Astrocyte of the cerebellum (primary cell): ENCODE measurements around the gene KLRG1.
A peak's percentile ranks its signal among the peaks of the same experiment; 100 is the strongest.

Experiments used
- DNase-seq: peaks from one replicate; pipeline ENCODE4 v3.0.0-alpha.2; 2011; ENCODE audit warnings: low read depth
- H3K4me3 ChIP-seq: 2 replicates; pipeline ENCODE4 v1.5.1; 2011; ENCODE audit warnings: mild to moderate bottlenecking, low read depth, low read length, moderate library complexity
- CTCF ChIP-seq: IDR thresholded peaks from 2 replicates; pipeline ENCODE4 v1.5.1; 2012; ENCODE audit warnings: low read length, low read depth, moderate library complexity, mild to moderate bottlenecking; ENCODE audit errors: missing control alignments
- in situ Hi-C: cut with HindIII; loops from 2 replicates; pipeline ENCODE4 v1.10.0; 2017; ENCODE audit warnings: low sequenced_read_pairs

Gene KLRG1

GRCh38 chr12:9048930-9049329 is 59.6 kb downstream of the KLRG1 start:
- in situ Hi-C loops: no loop called here
- DNase-seq: no peak
- TF ChIP-seq CTCF: no peak
- H3K4me3 ChIP-seq: no peak overlapping the region

- peak; percentile 41 for DNase-seq
- H3K4me3 ChIP-seq: no peak overlapping the region
- TF ChIP-seq CTCF: peak; percentile 47
- in situ Hi-C loops: no loop called here
Observed at GRCh38 chr12:9049520-9050133, 60.3 kb downstream of the KLRG1 start.

- no peak for TF ChIP-seq CTCF
- H3K4me3 ChIP-seq: no peak overlapping the region
- in situ Hi-C loops: no loop called here
- DNase-seq: no peak
Observed at GRCh38 chr12:9050521-9051157, 61.3 kb downstream of the KLRG1 start.

- no peak for TF ChIP-seq CTCF
- no peak for DNase-seq
- H3K4me3 ChIP-seq: no peak overlapping the region
- in situ Hi-C loops: no loop called here
Observed at GRCh38 chr12:9051158-9051550, 61.8 kb downstream of the KLRG1 start.

GRCh38 chr12:9052610-9053009 is 63.3 kb downstream of the KLRG1 start:
- no peak for DNase-seq
- in situ Hi-C loops: no loop called here
- TF ChIP-seq CTCF: no peak
- H3K4me3 ChIP-seq: no peak overlapping the region
